GM18858 (cell line): Measurements from ENCODE around the gene ITPKA.

Source experiments
- ATAC-seq: cut with Tn5 transposase; IDR thresholded peaks from one replicate; pipeline ENCODE4 v1.9.1; 2021; ENCODE audit not compliant: unreplicated experiment

Gene ITPKA

DNA sequence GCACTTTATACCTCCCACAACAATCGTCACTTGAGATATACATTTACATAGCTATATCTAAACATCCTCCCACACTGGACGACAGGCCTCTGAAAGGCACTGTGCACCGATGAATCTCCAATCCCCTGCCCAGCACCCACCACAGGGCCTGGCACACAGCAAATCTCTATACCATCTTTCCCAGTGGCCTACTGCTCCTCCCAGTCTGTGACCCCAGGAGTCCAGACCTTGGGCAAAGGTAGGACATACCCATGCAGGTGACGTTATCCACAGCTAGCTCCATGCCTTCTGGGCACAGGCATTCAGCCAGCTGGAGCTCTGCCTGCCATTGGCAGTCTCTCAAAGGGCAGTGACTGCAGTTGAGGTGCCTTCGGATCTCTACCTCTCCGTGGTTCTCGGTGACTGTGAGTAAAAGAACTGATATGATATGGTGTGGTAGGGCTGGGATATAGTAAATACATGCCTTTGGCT is 14.2 kb downstream of the ITPKA start:
- ATAC-seq = no peak

- ATAC-seq = no peak
These were observed 17.1 kb downstream of the ITPKA start for GRCh38 chr15:41510728-41511127.

GRCh38 chr15:41511331-41511898 is 17.7 kb downstream of the ITPKA start:
- ATAC-seq = no peak

DNA sequence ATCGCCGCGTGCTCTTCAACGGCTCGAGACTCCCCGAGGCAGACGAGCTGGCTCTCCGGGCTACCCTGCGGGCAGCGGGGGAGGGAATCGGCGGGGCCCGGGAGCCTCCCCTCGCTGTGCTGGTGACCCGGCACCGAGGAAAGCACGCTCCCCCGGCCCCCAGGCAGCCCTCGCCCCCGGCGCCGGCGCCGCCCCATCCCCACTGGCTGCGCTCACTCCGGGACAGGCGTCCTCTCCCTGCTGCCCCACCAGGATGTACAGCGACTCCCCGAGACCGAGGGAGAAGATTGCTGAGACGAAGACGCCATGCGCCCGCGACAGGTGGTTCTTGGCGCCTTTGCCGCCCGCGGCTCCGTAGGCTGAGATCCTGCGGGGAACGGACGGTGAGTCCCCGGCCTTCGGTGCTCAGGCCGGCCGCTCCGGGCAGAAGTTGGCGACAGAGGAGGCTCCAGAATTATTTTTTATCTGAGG is 18.3 kb downstream of the ITPKA start:
- ATAC-seq = no peak

DNA sequence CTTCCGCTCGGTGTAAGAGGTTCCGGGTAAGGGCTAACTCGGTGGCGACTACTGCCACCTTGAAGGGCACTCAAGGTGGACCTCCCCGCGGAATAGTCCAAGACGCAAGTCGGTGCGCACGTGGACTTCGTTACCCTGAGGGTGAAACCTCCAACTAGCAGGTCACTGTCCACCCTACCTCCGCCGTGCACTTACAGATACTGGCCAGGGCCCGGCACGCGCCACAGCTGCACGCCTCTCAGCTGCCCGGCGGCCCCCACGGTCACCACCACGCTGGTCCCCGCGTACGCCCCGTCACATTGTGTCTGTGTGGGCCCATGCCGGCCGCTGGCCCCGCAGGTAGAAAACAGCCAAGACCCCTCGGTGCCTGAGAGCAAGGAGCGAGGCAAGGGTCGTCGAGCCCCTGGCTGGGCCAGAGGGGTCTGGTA is 18.9 kb downstream of the ITPKA start:
- no peak for ATAC-seq

- ATAC-seq = no peak
These were observed 19.3 kb downstream of the ITPKA start for GRCh38 chr15:41512940-41513505.

DNA sequence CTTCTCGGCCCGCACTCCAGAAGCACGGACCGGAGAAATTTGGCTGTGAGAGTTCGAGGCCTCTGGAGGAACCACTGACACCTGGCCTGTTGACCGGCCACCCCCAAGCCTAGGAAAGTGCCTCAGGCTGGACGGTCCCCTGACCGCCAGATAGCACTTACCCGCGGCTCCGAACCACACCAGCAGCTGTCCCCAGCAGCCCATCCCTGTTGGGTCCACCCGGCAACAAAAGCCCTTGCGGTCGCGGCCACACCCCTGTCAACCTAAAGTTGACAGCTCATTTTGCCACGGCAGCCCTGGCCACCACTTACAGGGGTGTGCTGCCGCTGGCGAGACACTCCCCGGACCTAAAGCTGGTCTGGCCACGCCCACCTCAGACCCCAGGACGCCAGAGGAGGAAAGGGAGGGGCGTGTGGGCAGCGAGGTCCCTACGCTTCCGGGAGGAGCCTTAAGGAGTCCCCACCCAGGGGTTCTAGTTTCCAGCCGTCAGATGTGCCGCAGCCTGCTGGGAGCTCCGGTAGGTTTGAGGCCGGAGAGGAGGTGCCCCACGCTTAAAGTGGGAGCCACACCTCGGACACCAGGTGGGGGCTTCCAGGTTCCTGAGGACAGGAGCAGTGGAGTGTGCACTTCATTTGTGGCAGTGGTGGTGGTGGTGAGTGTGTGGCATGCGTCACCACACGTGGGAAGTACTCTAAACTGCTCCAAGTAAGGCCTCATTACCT is 20.0 kb downstream of the ITPKA start, which contains the start of gene LTK:
Gene LTK, minus strand, starts transcription at position 322 of the 722 bp plus-strand sequence. Its CDS starts 118 bp downstream, at position 204.
- no peak for ATAC-seq

- no peak for ATAC-seq
These were observed 24.3 kb downstream of the ITPKA start for GRCh38 chr15:41517895-41518449.

- no peak for ATAC-seq
These were observed 27.0 kb downstream of the ITPKA start for GRCh38 chr15:41520636-41521035.

- ATAC-seq = no peak
These were observed 27.9 kb downstream of the ITPKA start for GRCh38 chr15:41521614-41522013.

DNA sequence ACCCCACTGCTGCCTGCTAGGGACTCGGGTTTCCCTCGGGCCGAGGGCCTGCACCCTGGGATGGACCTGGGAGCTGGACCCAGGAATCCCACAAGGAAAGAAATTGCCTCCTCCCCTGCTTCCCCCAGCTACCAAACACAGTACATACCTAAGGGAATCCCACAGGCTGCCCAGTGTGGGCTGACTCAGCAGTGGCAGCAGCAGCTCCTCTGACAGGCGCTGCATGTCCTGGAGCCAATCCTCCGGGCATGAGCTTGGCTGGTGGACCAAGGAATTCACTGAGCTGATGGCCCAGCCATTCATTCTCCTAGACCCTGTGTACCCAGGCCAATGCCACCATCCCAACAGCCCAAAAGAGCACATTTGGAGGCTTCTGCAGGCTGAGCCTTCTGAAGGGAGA is 29.4 kb downstream of the ITPKA start:
- no peak for ATAC-seq

- no peak for ATAC-seq
These were observed 36.8 kb downstream of the ITPKA start for GRCh38 chr15:41530363-41530956.

DNA sequence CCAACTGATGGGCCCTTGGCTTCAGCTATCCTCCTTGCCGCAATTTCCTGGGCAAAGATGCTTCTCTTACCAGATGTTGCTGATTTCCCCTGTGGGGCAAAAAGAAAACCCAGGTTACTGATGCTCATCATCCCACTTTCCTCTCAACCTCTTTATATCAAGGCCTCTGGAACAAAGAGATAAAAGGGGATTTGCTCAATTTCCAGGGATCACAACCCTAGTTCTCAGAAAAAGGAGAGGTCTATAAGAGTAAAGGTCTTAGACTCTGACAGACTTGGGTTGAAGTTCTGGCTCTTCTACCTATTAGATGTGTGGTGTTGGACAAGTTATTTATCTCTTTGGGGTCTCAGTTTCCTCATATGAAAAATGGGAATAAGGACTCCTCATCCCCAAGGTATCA is 41.9 kb downstream of the ITPKA start:
- ATAC-seq = no peak

- ATAC-seq = no peak
These were observed 43.2 kb downstream of the ITPKA start for GRCh38 chr15:41536866-41537265.

DNA sequence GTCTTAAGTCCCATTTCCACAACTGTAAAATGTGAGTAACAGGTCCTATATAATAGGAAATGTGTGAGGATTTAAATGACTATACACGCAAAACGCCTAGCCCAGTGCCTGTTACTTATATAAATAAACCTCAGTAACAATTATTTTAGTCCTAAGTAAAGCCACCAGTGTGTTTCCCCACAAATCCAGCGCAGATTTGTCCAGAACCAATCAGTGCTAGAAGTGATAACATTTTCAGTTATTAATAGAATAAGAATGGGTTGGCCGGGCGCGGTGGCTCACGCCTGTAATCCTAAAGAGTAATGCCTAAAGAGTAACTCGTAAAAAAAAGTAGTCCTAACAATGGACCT is 49.8 kb downstream of the ITPKA start:
- no peak for ATAC-seq

GRCh38 chr15:41544650-41545015 is 51.0 kb downstream of the ITPKA start:
- ATAC-seq = no peak

DNA sequence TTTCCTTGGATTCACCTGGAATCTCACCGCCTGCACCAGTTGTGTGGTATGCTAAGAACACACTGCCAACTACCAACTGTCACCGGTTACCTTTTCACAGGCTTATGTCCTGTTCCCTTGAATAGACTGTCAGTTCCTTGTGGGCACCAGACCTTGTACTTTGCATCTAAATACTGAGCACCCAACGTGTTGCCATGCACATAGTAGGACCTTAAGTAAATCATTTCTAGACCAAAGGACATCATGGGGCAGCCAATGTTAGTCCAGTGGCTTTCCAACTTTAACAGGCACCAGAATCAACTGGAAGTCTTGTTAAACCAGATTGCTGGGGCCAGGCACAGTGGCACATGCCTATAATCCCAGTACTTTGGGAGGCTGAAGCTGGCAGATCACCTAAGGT is 51.5 kb downstream of the ITPKA start:
- ATAC-seq = no peak

GRCh38 chr15:41546851-41547786 is 53.4 kb downstream of the ITPKA start:
- ATAC-seq = no peak

- no peak for ATAC-seq
These were observed 56.5 kb downstream of the ITPKA start for GRCh38 chr15:41550066-41550775.
